Neural progenitor cell (in vitro differentiated cells): ENCODE results near the gene MAMDC4. TPM values are rescaled to one million over a fixed set of nuclear protein-coding genes. Genes with fewer than 3 reads are reported as not detected.

ENCODE experiments used
- DNase-seq: peaks from one replicate; pipeline ENCODE4 v3.0.0-alpha.2; 2016; ENCODE audit warnings: low spot score
- H2AFZ ChIP-seq: fragments of 200-600 bp; sonication (generic); replicated peaks from 2 replicates; pipeline ENCODE4 v1.6.1; 2016; ENCODE audit warnings: antibody characterized with exemption
- H3F3A ChIP-seq: fragments of 200-600 bp; sonication (generic); 2 replicates; pipeline ENCODE4 v1.6.1; 2016; ENCODE audit warnings: antibody characterized with exemption, low read depth
- H3K27ac ChIP-seq: fragments of 200-600 bp; sonication (generic); 2 replicates; pipeline ENCODE4 v1.5.1; 2016; ENCODE audit warnings: mild to moderate bottlenecking
- H3K27me3 ChIP-seq: fragments of 200-600 bp; sonication (generic); 2 replicates; pipeline ENCODE4 v1.6.1; 2016; ENCODE audit warnings: mild to moderate bottlenecking, moderate library complexity
- H3K36me3 ChIP-seq: fragments of 200-600 bp; sonication (generic); 2 replicates; pipeline ENCODE4 v1.5.1; 2016
- H3K4me1 ChIP-seq: fragments of 200-600 bp; sonication (generic); 2 replicates; pipeline ENCODE4 v1.6.1; 2016; ENCODE audit warnings: mixed run types
- H3K4me2 ChIP-seq: fragments of 200-600 bp; sonication (generic); 2 replicates; pipeline ENCODE4 v1.6.1; 2016
- H3K4me3 ChIP-seq: fragments of 200-600 bp; sonication (generic); 2 replicates; pipeline ENCODE4 v1.5.1; 2016
- H3K79me2 ChIP-seq: fragments of 200-600 bp; sonication (generic); 2 replicates; pipeline ENCODE4 v1.6.1; 2016; ENCODE audit warnings: low read depth
- H3K9ac ChIP-seq: fragments of 200-600 bp; sonication (generic); 2 replicates; pipeline ENCODE4 v1.6.1; 2016
- H3K9me3 ChIP-seq: fragments of 200-600 bp; sonication (generic); 2 replicates; pipeline ENCODE4 v1.5.1; 2016; ENCODE audit warnings: low read depth
- H4K20me1 ChIP-seq: fragments of 200-600 bp; sonication (generic); 2 replicates; pipeline ENCODE4 v1.6.1; 2016; ENCODE audit warnings: low read depth
- H3K27ac Mint-ChIP-seq: 3 replicates; pipeline ENCODE4 v1.8.0; 2021; ENCODE audit warnings: mixed read lengths
- H3K27me3 Mint-ChIP-seq: 2 replicates; pipeline ENCODE4 v1.8.0; 2022; ENCODE audit warnings: low read depth, mild to moderate bottlenecking, inconsistent platforms, moderate library complexity, mixed read lengths; ENCODE audit not compliant: insufficient read depth
- H3K36me3 Mint-ChIP-seq: 3 replicates; pipeline ENCODE4 v1.8.0; 2021; ENCODE audit warnings: mixed read lengths
- H3K4me1 Mint-ChIP-seq: 3 replicates; pipeline ENCODE4 v1.8.0; 2021; ENCODE audit warnings: mixed read lengths
- H3K4me3 Mint-ChIP-seq: 3 replicates; pipeline ENCODE4 v1.8.0; 2021; ENCODE audit warnings: mild to moderate bottlenecking, moderate library complexity, mixed read lengths
- H3K9me3 Mint-ChIP-seq: 3 replicates; pipeline ENCODE4 v1.8.0; 2020; ENCODE audit warnings: mixed read lengths
- CTCF ChIP-seq: fragments of 200-600 bp; sonication (generic); IDR thresholded peaks from 2 replicates; pipeline ENCODE4 v1.5.1; 2017; ENCODE audit warnings: antibody characterized with exemption, mild to moderate bottlenecking
- EZH2 ChIP-seq: fragments of 200-600 bp; sonication (generic); IDR thresholded peaks from 2 replicates; pipeline ENCODE4 v1.6.1; 2017; ENCODE audit warnings: antibody characterized with exemption, mild to moderate bottlenecking, moderate library complexity
- EZH2phosphoT487 ChIP-seq: fragments of 200-600 bp; sonication (generic); IDR thresholded peaks from 2 replicates; pipeline ENCODE4 v1.6.1; 2017; ENCODE audit warnings: antibody characterized with exemption
- total RNA-seq: library from RNA; depleted of rRNA; stranded (reverse); fragments of >200 nt; gene quantifications from 2 replicates; pipeline ENCODE4 v1.2.3, GENCODE V29; 2015; ENCODE audit warnings: low replicate concordance

MAMDC4 gene
- total RNA-seq, 1 donor from 2014 or later = 2.6 TPM

- H4K20me1 ChIP-seq = peaks cover 33% of the 10 kb centered on the region
- peaks cover 5% of the 10 kb centered on the region for H3K27me3 ChIP-seq
- peak overlapping the region; percentile 91 for H3K4me3 Mint-ChIP-seq
- peaks cover 25% of the 10 kb centered on the region for H3K4me1 ChIP-seq
- H3K4me2 ChIP-seq = peak overlapping the region; percentile 92
- H3K36me3 ChIP-seq = peaks cover 3% of the 10 kb centered on the region
- peaks cover 5% of the 10 kb centered on the region for H3F3A ChIP-seq
- H3K4me3 ChIP-seq = peak overlapping the region; percentile 100
- no peak for DNase-seq
- H3K79me2 ChIP-seq = peaks cover 38% of the 10 kb centered on the region
- no peak for TF ChIP-seq CTCF
- no peak for TF ChIP-seq EZH2phosphoT487
- no peak for TF ChIP-seq EZH2
- H3K27me3 Mint-ChIP-seq = peaks cover 13% of the 10 kb centered on the region
- H3K9me3 Mint-ChIP-seq = peaks cover 2% of the 10 kb centered on the region
- no peaks in the 10 kb centered on the region for H3K9me3 ChIP-seq
- H3K4me1 Mint-ChIP-seq = peaks cover 37% of the 10 kb centered on the region
- H2AFZ ChIP-seq = no peak overlapping the region
- no peak overlapping the region for H3K27ac Mint-ChIP-seq
- H3K9ac ChIP-seq = no peak overlapping the region
- no peak overlapping the region for H3K27ac ChIP-seq
- peaks cover 16% of the 10 kb centered on the region for H3K36me3 Mint-ChIP-seq
Observed at GRCh38 chr9:136806631-136807201, 45.4 kb upstream of the MAMDC4 start.

GRCh38 chr9:136807281-136808074 lies 44.7 kb upstream of the MAMDC4 start, which contains the start of gene RABL6:
TSS of gene RABL6 (plus strand) at chr9:136807948. CDS start at chr9:136808197, 249 bp downstream.
- Histone ChIP-seq H3K9ac (peak within 1 kb of the TSS; percentile 83), H2AFZ (peak within 1 kb of the TSS; percentile 94), H4K20me1 (peaks cover 39% of the 10 kb centered on the region), H3F3A (no peaks in the 10 kb centered on the region), H3K4me3 (peak within 1 kb of the TSS; percentile 100), H3K4me2 (peak within 1 kb of the TSS; percentile 92), H3K9me3 (no peaks in the 10 kb centered on the region), H3K27ac (peak within 1 kb of the TSS; percentile 61), H3K79me2 (peaks cover 46% of the 10 kb centered on the region), H3K27me3 (no peaks in the 10 kb centered on the region), H3K36me3 (peaks cover 3% of the 10 kb centered on the region), H3K4me1 (peaks cover 25% of the 10 kb centered on the region)
- Mint-ChIP-seq H3K4me1 (peaks cover 32% of the 10 kb centered on the region), H3K9me3 (peaks cover 2% of the 10 kb centered on the region), H3K27ac (peak within 1 kb of the TSS; percentile 13), H3K4me3 (peak within 1 kb of the TSS; percentile 91), H3K36me3 (peaks cover 16% of the 10 kb centered on the region), H3K27me3 (peaks cover 6% of the 10 kb centered on the region)
- no peak for TF ChIP-seq CTCF
- no peak for TF ChIP-seq EZH2
- no peak for TF ChIP-seq EZH2phosphoT487
- DNase-seq = peak; percentile 92

- Histone ChIP-seq H3K27ac (peak overlapping the region; percentile 61), H3K27me3 (no peaks in the 10 kb centered on the region), H3K79me2 (peaks cover 54% of the 10 kb centered on the region), H3K4me3 (peak overlapping the region; percentile 100), H3K9ac (peak overlapping the region; percentile 83), H2AFZ (peak overlapping the region; percentile 82), H3F3A (no peaks in the 10 kb centered on the region), H3K9me3 (no peaks in the 10 kb centered on the region), H3K4me1 (peaks cover 25% of the 10 kb centered on the region), H3K36me3 (peaks cover 3% of the 10 kb centered on the region), H3K4me2 (peak overlapping the region; percentile 92), H4K20me1 (peaks cover 46% of the 10 kb centered on the region)
- H3K4me3 Mint-ChIP-seq = peak overlapping the region; percentile 89
- DNase-seq = peak; percentile 58
- H3K36me3 Mint-ChIP-seq = peaks cover 22% of the 10 kb centered on the region
- peaks cover 32% of the 10 kb centered on the region for H3K4me1 Mint-ChIP-seq
- peaks cover 6% of the 10 kb centered on the region for H3K27me3 Mint-ChIP-seq
- H3K9me3 Mint-ChIP-seq = peaks cover 2% of the 10 kb centered on the region
- no peak for TF ChIP-seq CTCF
- no peak for TF ChIP-seq EZH2
- no peak for TF ChIP-seq EZH2phosphoT487
- peak overlapping the region; percentile 13 for H3K27ac Mint-ChIP-seq
Observed at GRCh38 chr9:136808075-136808805, 43.9 kb upstream of the MAMDC4 start.
